HepG2 (cell line): Measurements from ENCODE around the gene STK32C.

Experiments
- BRCA1 ChIP-seq: sonication (generic); formaldehyde crosslinking; IDR thresholded peaks from 2 replicates; pipeline ENCODE4 v1.4.0; 2020; ENCODE audit warnings: missing genetic modification reagents
- MAFK ChIP-seq, 2 experiments: IDR thresholded peaks in 1 of 2; conservative IDR thresholded peaks in 1 of 2; 2 replicates each; pipeline ENCODE4 v1.6.1; 2011; ENCODE audit warnings: improper control_type of control experiment in 2 of 2, low read length in 2 of 2
- RBAK ChIP-seq: sonication (generic); formaldehyde crosslinking; IDR thresholded peaks from 2 replicates; pipeline ENCODE4 v1.5.1; 2020; ENCODE audit warnings: mild to moderate bottlenecking, missing genetic modification reagents
- SIX1 ChIP-seq: sonication (generic); formaldehyde crosslinking; IDR thresholded peaks from 2 replicates; pipeline ENCODE4 v1.4.0; 2020; ENCODE audit warnings: missing genetic modification reagents, borderline replicate concordance
- ZBTB7A ChIP-seq: sonication (generic); formaldehyde crosslinking; IDR thresholded peaks from 2 replicates; pipeline ENCODE4 v1.8.0; 2022; ENCODE audit warnings: mild to moderate bottlenecking, missing genetic modification reagents
- ZNF234 ChIP-seq: sonication (generic); formaldehyde crosslinking; conservative IDR thresholded peaks from 2 replicates; pipeline ENCODE4 v1.5.1; 2020; ENCODE audit warnings: mild to moderate bottlenecking, missing genetic modification reagents

GRCh38 chr10:132232023-132232951, 75.5 kb downstream of the STK32C start:
- TF ChIP-seq BRCA1 (CRISPR knock-in tag) (no peak), RBAK (CRISPR knock-in tag) (no peak), ZBTB7A (CRISPR knock-in tag) (no peak), SIX1 (CRISPR knock-in tag) (no peak), ZNF234 (CRISPR knock-in tag) (no peak), MAFK (conservative IDR thresholded peaks at IDR 0.05 in 1 of 2, IDR thresholded peaks at IDR 0.05 in 1 of 2; ENCODE audit: low read length in 2 of 2) (no peak)
